Astrocyte (in vitro differentiated cells and primary cell): ENCODE data around the gene GSS.

Experiments
- CTCF ChIP-seq: IDR thresholded peaks from 2 replicates; pipeline ENCODE4 v1.5.1; 2011; ENCODE audit warnings: low read depth, mild to moderate bottlenecking, inconsistent platforms, low read length, moderate library complexity; ENCODE audit not compliant: insufficient read depth
- EZH2 ChIP-seq: IDR thresholded peaks from 2 replicates; pipeline ENCODE4 v1.6.1; 2012; ENCODE audit warnings: mild to moderate bottlenecking, low read length, inconsistent platforms; ENCODE audit not compliant: insufficient read depth

GRCh38 chr20:35000922-35001595, 45.5 kb upstream of the GSS start:
- TF ChIP-seq CTCF (no peak), EZH2 (no peak)
